IPS-NIHi7 (cell line): Measurements from ENCODE around the gene REEP1.
"Not testable (repeated sequence)": the region's sequence is repeated elsewhere in the genome, so short reads cannot be mapped to it uniquely, and the experiment has no call there.

Experiments used
- DNase-seq: peaks from one replicate; pipeline ENCODE4 v3.0.0; 2012; ENCODE audit warnings: mixed read lengths; ENCODE audit errors: extremely low spot score

REEP1 gene

GRCh38 chr2:86283411-86284030, 53.9 kb downstream of the REEP1 start:
- no peak for DNase-seq

GRCh38 chr2:86281066-86281700, 56.2 kb downstream of the REEP1 start:
- no peak for DNase-seq

DNA sequence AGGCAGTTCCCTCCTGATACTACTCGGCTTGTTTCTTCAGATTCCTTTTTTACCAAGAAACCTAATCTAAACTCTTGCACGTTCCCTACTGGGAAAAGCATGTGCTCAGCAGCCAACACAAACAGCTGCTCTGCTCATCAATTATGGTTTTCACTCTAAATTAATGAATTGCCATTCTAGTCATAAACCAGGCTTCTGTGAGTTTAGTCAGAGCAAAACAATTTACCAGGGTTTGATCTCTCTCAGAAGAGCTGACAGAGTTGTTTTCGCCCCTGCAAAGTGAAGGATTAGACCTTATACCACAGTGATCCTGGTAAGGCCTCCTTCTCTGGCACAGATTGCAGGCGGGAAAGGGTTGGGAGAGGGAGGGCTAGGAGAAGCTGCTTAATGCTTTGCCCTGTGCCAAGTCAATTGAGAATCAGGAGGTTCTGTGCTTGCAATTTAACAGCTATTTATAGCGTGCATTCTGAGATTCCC, 57.2 kb downstream of the REEP1 start:
- no peak for DNase-seq

GRCh38 chr2:86275962-86276361, 61.5 kb downstream of the REEP1 start:
- no peak for DNase-seq

- no peak for DNase-seq
Measured at GRCh38 chr2:86275384-86275799, 62.0 kb downstream of the REEP1 start.

DNA sequence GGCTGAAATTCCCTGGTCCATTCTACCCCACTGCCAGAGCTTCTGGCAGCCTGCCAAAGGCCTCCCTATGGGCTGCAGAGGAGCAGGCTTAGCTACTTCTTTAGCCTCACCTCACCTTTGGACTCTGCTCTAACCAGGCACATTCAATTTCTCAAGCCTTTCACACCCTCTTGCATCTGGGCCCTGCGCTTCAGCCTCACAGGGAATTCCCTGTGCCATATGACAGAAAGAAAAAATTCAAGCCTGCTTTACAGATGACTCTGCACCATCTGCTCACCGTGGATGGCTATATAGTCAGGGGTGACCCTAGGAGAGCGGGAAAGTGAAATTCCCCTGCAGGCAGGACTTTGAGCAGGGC, 62.5 kb downstream of the REEP1 start:
- no peak for DNase-seq

DNA sequence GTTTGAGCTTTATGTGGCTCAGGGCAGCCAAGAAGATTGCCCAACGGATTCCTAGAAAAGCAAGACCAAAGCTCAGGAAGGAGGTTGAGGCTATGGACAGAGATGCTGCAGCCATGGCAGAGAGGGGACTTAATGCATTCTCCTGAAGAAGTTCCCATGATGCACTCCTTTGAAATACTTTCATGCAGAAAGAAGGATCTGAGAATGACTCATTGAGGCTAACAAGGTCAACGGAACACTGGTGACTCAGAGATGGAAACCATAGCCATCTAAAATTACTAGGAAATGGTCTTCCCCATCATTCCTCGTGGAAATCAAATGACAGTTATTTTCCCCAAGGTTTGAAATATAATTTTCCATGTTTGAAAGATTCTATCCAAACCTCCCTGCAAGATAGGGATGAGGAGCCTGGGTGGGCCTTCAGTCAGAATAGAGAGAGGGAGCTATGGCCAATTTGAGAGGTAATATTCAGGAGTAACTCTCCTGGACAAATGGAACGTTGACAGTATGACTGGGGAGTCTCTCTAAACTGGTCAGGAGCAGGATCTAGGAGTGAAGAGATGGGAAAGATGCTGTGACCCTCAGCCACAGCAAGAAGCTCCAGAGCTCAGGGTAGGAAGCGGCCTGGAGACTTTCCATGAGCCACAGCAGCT, 63.0 kb downstream of the REEP1 start:
- no peak for DNase-seq

DNA sequence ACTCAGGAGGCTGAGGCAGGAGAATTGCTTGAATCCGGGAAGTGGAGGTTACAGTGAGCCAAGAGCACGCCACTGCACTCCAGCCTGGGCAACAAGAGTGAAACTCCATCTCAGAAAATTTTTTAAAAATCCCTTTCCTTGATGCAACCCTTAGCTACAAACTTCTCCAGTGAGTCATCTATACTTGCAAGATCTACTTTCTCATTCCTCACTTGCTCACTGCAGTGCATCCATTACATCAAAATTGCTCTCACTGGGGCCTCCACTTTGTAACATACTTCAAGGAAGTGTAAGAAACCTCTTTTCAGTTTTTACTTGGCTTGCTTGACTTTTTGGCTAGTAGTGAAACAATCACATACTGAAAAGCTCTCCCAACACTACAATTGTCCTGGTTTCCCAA, 65.3 kb downstream of the REEP1 start:
- DNase-seq, result no peak

DNA sequence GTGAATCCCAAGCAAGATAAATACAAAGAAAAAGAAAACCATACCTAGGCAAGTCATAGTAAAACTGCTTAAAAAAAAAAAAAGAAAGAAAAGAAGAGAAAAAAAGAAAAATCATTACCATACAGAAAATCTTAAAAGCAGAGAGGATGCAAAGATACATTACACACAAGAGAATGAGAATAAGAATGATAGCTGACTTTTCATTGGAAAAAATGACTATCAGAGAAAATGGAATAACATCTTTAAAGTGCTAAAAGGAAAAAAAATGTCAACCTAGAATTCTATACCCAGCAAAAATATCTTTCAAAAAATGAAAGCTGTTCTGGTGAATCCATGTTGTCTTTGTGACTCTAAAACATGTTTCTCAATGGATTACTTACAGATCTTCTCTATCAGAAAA, 66.2 kb downstream of the REEP1 start:
- DNase-seq, result no peak

- DNase-seq, result no peak
Measured at GRCh38 chr2:86263956-86264355, 73.5 kb downstream of the REEP1 start.

DNA sequence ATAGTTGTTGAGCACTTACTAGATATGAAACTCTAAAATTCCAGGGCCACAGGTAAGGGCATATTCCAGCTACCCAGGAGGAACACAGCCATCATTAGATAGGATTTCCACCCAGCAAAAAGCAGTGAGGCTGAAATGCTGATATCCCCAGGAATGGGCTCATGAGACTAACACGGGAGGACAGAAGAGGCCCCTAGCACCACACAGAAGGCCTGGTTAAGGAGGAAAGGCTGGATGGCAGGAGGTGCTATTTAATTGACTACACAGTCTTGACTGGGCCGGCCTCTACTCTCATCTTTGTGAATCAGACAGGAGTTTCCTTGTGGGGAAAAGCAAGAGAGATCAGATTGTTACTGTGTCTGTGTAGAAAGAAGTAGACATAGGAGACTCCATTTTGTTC, 76.4 kb downstream of the REEP1 start:
- DNase-seq, result no peak

DNA sequence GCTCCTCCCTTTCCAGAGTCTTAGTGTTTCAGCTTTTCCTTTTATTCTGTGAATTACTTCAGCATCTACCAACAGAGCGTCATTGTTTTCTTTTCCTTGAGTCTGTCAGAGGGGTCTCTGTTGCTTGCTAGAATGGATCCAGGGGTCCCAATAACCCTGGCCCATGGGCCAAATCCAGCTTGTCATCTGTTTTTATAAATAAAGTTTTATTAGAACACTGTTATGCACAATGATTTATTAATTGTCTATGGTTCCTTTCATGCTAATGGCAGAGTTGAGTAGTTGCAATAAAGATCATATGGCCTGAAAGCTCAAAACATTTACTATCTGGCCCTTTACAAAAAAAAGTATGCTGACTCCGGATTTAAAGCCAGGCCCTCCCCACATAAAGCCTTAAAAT, 79.3 kb downstream of the REEP1 start:
- no peak for DNase-seq

DNA sequence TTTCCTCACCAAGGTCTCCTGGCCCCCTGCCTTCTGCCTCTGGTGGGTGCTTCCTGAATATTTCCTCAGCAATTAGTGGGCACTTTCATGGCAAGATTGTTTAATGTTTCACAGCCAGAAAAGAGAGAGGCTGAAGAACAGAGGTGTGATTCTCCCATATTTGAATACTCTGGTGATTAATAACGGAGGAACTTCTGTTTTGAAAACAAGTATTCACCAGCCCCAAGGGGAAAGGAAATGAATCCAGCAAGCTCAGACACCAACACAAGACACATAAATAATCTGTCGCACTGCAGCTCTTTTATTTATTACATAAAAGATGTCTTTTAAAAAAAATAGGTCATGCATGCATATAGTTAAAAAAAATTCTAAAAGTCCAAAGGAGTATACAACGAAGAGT, 80.4 kb downstream of the REEP1 start:
- DNase-seq, result no peak

- no peak for DNase-seq
Measured at GRCh38 chr2:86256300-86256699, 81.1 kb downstream of the REEP1 start.

DNA sequence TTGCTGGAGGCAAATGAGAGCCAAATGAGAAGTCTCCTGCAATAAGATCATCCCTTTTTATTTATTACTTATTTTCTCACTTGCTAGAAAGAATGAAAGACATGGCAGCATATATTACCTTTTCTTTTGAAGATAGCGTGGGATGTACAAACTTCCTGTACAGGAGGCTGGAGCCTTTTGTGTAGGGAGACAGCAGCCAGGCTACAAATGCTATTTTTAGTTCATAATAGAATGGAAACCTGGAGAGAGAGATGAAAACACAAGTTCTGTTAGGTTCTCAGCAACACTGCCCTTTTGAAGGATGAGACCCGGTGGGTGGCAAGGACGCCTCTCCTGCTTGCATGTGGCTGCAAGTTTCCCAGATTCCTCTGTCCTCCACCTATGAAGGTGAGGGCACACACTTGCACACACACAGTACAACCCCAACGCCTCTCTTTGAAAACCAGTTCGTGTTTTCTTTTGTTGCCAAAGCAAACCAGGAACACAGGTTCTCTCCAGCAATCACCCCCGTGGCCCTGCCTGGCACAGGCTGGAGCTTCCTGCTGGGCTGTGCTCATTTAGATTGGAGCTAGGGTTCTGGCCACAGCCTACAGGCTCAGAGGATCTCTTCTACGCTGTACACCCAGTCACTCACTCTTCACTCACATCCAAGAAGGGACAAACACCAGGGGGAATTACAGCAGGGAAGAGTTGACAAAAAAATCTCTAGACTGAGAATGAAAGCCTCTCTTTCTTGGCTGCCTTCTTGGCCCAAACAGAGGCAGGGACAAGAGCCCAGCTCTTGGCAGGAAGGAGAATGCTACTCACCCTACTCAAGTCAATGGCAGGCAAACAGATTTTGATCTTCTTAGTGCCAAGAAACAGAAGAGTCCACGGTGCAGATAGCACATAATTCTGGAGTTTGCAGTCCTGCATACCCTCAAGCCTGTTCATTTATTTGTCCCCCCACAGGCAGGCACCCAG, 82.6 kb downstream of the REEP1 start:
- DNase-seq, result no peak

- no peak for DNase-seq
Measured at GRCh38 chr2:86253424-86253823, 84.0 kb downstream of the REEP1 start.

DNA sequence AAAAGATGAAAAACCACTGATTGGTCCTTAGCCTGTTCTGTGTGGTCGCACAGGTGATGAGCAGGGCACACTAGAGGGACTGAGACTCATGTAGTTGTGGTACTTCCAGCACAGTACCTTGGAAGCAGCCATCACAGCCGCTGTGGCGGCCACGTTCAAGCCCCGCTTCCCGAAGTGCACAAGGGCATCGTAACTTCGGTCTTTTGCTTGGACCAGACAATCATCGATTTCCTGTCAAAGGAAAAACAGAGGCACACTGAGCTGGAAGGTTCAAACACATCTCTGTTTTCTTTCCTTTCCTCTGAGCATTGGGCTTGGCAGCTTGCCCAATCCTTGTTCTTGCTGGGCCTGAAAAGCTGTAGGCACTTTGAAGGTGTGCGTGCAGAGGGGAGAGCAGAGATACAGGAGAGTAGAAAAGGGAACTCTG, 85.6 kb downstream of the REEP1 start:
- DNase-seq, result no peak

GRCh38 chr2:86249579-86250391, 87.6 kb downstream of the REEP1 start:
- no peak for DNase-seq

DNA sequence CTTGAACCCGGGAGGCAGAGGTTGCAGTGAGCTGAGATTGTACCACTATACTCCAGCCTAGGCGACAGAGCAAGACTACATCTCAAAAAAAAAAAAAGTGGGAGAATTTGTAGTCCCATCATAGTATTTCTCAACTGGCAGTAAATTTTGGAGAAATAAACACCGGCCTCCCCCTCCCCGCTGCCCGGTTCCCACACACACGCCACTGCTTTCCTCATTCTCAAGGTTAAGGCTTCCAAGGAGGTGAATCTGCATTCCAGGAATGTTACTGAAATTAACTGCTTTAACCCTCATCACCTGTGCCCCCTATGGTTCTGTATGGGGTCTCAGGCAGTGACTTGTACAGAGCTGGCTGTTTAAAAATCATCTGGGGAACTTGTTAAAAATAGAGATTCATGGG, 88.2 kb downstream of the REEP1 start:
- no peak for DNase-seq

DNA sequence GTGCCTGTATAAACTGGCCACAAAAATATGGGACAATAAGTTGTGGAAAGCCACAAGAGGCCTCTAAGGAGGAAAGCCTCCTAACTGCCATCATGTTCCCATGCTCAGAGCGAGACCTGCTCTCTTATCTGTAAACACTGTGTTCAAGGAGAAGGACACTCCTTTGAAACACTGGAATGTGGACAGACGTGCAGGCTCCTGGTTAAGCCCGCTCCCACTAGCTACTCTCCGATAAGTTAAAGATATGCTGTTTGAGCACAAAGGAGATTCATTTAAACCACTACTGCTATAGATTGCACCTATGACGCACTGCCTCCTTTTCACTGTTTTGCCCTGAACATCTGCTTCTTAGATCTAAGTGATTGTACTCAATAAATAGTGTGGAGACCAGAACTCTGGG, 92.2 kb downstream of the REEP1 start:
- DNase-seq, result not testable (repeated sequence)

- not testable (repeated sequence) for DNase-seq
Measured at GRCh38 chr2:86244781-86245180, 92.6 kb downstream of the REEP1 start.
